Body of pancreas (tissue), 4 donors: ENCODE measurements around the gene AOC1.

Experiments
- CTCF ChIP-seq, 7 experiments: fragments of 450-650 bp in 4 of 7; fragments of 200-600 bp in 3 of 7; sonication (generic) in 3 of 7; IDR thresholded peaks; one replicate each; pipeline ENCODE4 v1.5.1; 2016 to 2019; ENCODE audit warnings: antibody characterized with exemption in 7 of 7
- POLR2A ChIP-seq, 3 donors: fragments of 450-650 bp; IDR thresholded peaks; one replicate each; pipeline ENCODE4 v1.6.1; 2016; ENCODE audit warnings: antibody characterized with exemption in 3 of 3, mild to moderate bottlenecking in 2 of 3

GRCh38 chr7:150881189-150881588, 28.9 kb downstream of the AOC1 start:
- TF ChIP-seq CTCF (IDR thresholded peaks at IDR 0.05) (no peak), POLR2A (IDR thresholded peaks at IDR 0.05) (no peak)
